NCI-H1694 treated with DMSO at 0.1 percent for 48 hours (cell line): ENCODE data around the gene PPL.
"Not testable (repeated sequence)": the region's sequence is repeated elsewhere in the genome, so short reads cannot be mapped to it uniquely, and the experiment has no call there.

Experiments
- DNase-seq: peaks from one replicate; lab custom pipeline; 2025; lab: John Stamatoyannopoulos, UW

PPL gene

GRCh38 chr16:4909825-4910224 lies 27.1 kb downstream of the PPL start:
- no peak for DNase-seq

- DNase-seq: no peak
Measured at GRCh38 chr16:4908854-4909401, 28.0 kb downstream of the PPL start.

- DNase-seq: no peak
Measured at GRCh38 chr16:4904942-4905615, 31.9 kb downstream of the PPL start.

- no peak for DNase-seq
Measured at GRCh38 chr16:4904108-4904941, 32.6 kb downstream of the PPL start.

GRCh38 chr16:4902038-4902437 lies 34.9 kb downstream of the PPL start:
- no peak for DNase-seq

- no peak for DNase-seq
Measured at GRCh38 chr16:4900750-4901149, 36.2 kb downstream of the PPL start.

GRCh38 chr16:4900036-4900435 lies 36.9 kb downstream of the PPL start:
- DNase-seq: no peak

GRCh38 chr16:4899474-4899846 lies 37.5 kb downstream of the PPL start:
- no peak for DNase-seq

- DNase-seq: no peak
Measured at GRCh38 chr16:4898811-4899473, 38.0 kb downstream of the PPL start.

- DNase-seq: no peak
Measured at GRCh38 chr16:4897328-4897727, 39.6 kb downstream of the PPL start.

GRCh38 chr16:4896761-4897160 lies 40.2 kb downstream of the PPL start:
- DNase-seq: not testable (repeated sequence)

GRCh38 chr16:4895366-4895765 lies 41.6 kb downstream of the PPL start:
- no peak for DNase-seq

GRCh38 chr16:4894276-4895150 lies 42.4 kb downstream of the PPL start:
- no peak for DNase-seq

- no peak for DNase-seq
Measured at GRCh38 chr16:4893103-4893862, 43.7 kb downstream of the PPL start.

- DNase-seq: no peak
Measured at GRCh38 chr16:4892361-4893102, 44.4 kb downstream of the PPL start.

GRCh38 chr16:4891886-4892216 lies 45.1 kb downstream of the PPL start:
- DNase-seq: no peak

GRCh38 chr16:4891097-4891885 lies 45.7 kb downstream of the PPL start:
- DNase-seq: no peak

GRCh38 chr16:4890686-4891085 lies 46.3 kb downstream of the PPL start:
- no peak for DNase-seq

- no peak for DNase-seq
Measured at GRCh38 chr16:4890026-4890425, 46.9 kb downstream of the PPL start.
